Activated CD4-positive, alpha-beta T cell treated with anti-CD3 and anti-CD28 coated beads, Interleukin-2, amount 50 U/mL, for 4 hours (primary cell): Measurements from ENCODE around the gene PTPN3.
"Not testable (repeated sequence)": the region's sequence is repeated elsewhere in the genome, so short reads cannot be mapped to it uniquely, and the experiment has no call there.

Experiments
- DNase-seq, 2 experiments: peaks; one replicate each; pipeline ENCODE4 v3.0.0-alpha.2; 2020

The PTPN3 gene, protein sequence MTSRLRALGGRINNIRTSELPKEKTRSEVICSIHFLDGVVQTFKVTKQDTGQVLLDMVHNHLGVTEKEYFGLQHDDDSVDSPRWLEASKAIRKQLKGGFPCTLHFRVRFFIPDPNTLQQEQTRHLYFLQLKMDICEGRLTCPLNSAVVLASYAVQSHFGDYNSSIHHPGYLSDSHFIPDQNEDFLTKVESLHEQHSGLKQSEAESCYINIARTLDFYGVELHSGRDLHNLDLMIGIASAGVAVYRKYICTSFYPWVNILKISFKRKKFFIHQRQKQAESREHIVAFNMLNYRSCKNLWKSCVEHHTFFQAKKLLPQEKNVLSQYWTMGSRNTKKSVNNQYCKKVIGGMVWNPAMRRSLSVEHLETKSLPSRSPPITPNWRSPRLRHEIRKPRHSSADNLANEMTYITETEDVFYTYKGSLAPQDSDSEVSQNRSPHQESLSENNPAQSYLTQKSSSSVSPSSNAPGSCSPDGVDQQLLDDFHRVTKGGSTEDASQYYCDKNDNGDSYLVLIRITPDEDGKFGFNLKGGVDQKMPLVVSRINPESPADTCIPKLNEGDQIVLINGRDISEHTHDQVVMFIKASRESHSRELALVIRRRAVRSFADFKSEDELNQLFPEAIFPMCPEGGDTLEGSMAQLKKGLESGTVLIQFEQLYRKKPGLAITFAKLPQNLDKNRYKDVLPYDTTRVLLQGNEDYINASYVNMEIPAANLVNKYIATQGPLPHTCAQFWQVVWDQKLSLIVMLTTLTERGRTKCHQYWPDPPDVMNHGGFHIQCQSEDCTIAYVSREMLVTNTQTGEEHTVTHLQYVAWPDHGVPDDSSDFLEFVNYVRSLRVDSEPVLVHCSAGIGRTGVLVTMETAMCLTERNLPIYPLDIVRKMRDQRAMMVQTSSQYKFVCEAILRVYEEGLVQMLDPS

DNA sequence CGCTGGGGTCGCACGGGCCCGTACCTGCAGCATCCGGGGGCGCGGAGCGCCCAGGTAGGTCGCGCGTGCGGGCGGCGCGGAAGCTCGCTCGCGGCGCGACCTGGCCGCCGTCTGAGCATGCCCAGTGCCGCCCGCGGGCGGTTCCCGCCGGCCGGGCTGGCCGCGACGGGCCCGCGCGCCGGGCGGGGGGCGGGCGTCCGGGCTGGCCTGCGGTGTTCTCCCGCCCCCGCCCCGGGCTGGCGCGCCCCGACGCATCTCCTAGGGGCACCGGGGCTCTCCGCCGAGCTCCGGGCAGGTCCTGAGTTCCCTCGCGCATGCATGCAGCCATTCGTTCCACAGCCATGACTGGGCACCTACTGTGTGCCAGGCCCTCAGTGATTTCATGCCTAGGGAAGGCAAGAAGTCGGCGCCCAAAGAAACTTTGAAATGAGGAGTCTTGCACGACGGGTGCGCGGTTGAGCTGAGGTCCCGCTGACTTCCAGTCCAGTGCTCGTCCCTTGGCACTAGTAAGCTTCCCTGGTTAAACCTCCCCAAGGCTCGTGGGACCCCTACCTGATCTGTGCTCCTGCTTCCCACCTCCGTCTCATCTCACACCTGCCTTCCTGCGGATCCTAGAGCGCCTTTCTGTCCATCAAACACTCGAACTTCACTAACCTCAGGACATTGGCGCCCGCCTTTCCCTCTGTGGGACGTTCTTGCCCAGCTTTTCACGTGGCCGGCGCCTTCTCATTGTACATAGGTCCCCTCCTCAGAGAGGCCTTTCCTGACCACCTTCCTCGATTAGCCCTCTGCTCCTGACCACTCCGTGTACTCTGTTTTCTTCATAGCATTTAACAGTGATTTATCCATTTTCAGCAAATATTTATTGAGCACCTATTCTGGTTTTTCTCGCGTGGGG, at the start of gene PTPN3:
Gene PTPN3 (minus strand): TSS at position 113 of the 898 bp plus-strand sequence. CDS start 34,873 bp downstream, outside the sequence.
- DNase-seq = no peak

DNA sequence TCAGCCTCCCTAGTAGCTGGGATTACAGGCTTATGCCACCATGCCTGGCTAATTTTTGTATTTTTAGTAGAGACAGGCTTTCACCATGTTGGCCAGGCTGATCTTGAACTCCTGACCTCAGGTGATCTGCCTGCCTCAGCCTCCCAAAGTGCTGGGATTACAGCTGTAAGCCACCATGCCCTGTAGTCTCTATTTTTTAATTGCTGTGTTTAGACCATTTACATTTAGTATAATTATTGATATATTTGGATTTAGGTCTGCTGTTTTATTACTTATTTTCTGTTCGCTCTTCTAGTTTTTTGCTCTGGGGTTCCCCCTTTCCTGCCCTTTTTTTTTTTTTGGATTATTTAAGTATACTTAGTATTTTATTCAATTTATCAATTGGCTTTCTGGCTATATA, 46.8 kb upstream of the PTPN3 start:
- DNase-seq = not testable (repeated sequence)

DNA sequence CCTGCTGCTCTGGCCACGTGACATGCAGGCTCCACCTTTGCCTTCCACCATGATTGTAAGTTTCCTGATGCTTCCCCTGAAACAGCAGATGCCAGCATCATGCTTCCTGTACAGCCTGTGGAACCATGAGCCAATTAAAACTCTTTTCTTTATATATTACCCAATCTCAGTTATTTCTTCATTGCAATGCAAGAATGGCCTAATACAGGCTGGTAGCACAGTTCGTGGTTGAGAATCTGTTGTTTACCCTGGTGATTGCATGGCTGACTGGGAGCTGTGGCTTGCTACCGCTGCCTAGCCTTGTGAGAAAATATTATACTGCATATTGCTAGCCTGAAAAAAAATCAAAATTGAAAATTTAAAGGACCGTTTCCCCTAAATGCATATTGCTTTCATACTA, 44.8 kb upstream of the PTPN3 start:
- no peak for DNase-seq

DNA sequence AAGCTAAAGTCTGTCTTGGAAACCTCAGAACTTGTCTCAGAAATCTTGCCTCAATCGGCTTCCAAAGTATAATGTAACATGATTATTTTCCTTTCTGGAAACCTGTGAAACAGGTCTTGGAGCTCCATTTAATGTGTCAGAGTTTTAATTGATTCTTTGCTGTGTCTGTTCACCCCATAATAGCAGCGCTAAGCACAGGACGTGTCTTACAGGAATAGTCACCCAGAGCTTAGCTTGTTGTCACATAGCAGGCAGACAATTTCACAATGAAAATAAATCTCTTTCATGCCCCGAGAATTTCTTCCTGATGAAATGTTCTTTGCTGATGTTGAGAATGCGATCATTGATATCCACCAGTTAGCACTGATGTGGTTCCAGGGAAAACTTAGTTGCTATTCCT, 40.2 kb upstream of the PTPN3 start:
- no peak for DNase-seq

DNA sequence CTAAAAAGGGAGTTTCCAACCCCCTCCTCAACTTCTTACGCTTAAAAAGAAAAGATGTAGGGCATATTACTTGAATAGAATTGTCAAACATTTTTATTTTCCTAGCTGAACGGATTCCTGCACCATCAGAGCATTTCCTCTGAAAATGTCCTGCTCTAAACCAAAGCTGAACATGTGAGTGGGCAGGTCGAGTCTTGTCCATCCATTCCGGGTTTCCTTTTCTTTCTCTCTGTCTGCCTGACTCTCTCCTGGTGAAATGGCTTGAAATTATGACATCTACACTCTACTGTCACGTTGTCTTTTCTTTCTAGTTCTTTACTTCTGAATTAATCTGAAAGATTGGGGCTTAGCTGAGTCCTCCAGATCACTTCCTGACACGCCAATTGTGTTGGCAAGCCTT, 39.2 kb upstream of the PTPN3 start:
- DNase-seq = no peak

DNA sequence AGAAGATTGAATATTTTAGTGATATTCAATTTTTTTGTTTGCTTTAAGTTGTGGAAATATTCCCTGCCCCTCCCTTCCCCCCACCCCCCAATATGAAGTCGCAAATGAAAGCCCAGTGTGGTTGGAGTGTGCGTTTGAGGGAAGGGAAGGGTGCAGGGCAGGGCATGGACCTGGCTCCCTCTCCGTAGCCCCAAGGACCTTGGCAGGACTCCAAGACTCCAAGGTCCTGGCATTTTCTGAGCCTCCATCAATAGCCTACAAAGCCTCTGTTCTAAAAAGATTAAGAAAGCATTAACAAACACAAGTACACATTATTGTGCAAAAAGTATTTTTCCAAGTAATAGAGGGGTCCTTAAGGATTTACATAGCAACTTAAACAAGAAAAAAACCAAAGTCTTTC, 38.8 kb upstream of the PTPN3 start:
- DNase-seq = no peak

DNA sequence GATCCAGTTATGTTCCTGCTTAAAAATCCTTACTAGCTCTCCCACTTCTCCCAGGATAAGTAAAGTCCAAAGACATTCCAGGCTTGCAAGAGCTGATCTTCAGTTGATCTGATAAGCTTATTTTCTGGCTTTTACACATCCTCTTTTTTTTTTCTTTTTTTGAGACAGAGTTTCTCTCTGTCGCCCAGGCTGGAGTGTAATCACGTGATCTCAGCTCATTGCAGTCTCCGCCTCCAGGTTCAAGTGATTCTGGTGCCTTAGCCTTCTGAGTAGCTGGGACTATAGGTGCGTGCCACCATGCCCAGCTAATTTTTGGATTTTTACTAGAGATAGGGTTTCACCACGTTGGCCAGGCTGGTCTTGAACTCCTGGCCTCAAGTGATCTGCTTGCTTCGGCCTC, 37.3 kb upstream of the PTPN3 start:
- no peak for DNase-seq

DNA sequence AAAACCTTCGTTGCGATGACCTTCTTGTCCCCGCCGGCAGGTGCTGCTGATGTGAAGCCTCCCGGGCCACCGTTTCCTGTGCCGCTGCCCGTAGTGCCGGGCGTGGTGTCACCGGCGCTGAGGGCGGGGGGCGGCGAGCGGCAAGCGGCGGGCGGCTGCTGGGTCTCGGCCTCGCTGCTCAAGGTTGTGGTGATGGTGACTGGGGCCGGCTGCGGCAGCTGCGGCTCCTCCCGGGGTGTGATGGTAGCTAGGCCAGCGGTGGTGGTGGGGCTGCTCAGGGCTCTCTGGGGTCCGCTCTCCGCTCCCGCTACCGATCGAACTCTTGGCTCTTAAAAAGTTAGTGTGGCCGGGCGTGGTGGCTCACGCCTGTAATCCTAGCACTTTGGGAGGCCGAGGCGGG, 36.0 kb upstream of the PTPN3 start:
- DNase-seq = no peak

DNA sequence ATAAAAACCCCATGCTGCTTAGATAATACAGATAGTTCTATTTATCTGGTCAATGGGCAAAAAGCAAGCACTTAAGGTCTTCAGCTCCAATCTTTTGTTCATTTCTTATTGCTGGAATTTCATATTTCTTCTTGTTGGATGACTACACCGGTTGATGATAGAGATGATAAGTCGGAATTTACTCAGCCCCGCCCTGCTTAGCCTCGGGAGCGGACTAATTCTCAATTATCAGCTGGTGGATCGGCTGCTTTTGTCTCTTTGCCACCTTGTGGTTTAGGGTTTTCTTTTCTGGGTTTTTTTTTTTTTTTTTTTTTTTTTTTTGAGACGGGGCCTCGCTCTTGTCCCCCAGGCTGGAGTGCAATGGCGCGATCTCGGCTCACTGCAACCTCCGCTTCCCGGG, 34.5 kb upstream of the PTPN3 start:
- not testable (repeated sequence) for DNase-seq

DNA sequence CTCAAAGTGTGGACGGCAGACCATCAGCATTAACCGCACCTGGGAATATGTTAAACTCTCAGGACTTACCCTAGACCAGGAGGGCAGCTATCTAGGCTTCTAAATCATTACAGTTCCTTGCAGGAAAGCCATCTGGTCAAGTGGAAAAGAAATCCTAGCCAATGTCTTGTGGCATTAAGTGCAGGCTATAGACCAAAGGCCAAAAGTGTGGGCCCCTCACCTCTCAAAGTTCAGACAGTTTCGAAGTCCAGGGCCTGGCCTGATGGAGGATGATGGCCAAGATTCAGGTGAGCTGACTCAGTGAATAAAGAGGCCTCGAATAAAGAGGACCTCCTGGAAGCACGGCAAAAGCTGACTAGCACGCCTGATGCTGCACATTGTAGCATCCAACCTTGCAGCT, 24.0 kb upstream of the PTPN3 start:
- no peak for DNase-seq

DNA sequence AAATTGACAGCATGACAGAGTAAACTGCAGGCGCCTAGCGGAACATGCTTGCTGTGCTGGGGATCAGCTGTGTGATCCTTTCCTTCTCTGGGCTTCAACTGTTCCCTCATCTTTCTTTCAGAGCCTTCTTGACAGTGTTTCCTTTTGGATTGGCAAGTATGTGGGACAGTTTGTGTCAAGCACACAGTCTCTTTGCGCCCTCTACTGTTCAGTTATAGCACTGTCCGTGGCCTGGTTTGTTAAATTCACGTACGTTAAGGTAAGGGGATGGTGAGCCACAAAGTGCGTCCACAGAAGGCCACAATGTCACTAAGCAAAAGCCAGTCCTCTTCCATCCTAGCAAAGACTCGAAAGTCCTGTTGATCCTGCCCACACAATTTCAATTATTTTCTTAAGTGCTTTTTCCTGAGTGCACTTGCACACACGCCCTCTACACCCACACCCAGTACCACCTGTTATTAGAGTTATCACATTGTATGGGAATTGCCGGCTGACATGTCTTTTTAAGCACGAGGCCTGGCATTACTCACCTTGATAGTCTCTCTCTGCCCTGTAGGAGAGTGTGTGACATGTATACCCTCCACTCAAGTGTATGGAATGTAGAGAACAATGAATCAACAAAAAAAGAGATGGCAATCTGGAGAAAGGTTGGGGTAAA, 22.5 kb upstream of the PTPN3 start:
- no peak for DNase-seq

DNA sequence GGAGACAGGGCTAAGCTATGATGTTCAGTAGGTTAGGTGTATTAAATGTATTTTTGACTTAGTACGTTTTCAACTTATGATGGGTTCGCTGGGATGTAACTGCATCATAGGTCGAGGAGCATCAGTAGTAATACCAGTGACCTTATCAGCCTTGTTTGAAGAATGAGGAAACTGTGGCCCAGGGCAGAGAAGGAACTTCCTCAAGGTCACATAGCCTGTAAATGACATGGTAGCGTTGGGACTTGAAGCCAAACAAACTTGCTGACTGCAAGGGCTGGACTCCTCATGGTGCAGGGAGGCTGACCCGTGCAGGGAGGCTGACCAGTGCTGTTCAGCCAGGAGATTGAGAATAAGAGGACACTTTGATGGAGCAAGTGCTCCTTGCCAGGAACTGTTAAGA, 21.3 kb upstream of the PTPN3 start:
- DNase-seq = no peak

DNA sequence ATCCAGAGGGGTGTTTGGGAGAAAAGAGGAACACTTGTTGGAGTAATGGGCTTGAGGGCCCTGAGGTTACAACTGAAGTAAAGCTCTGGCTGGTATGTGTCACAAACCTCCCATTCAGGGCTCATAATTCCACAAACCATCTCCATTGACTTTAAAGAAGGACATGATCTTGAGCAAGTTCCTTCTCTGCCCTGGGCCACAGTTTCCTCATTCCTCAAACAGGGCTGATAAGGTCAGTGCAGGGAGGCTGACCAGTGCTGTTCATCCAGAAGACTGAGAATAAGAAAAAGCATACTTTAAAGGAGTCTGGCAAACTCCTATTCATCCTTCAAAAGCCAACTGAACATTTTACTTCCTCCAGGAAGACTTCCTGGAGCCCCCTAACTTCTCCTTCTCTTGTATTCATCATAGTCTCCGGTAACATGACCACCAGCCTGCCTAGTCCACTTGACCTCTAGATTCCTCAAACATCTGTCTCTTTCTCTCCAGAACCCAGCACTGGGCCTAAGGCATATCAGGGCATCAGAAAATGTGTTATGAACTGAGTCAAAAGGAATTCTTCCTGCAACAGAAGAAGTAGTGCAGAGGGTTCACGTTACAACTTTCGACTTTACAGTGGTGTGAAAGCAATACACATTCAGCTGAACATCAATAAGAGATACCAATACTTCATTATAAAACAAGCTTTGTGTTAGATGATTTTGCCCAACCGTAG, 20.7 kb upstream of the PTPN3 start:
- no peak for DNase-seq

DNA sequence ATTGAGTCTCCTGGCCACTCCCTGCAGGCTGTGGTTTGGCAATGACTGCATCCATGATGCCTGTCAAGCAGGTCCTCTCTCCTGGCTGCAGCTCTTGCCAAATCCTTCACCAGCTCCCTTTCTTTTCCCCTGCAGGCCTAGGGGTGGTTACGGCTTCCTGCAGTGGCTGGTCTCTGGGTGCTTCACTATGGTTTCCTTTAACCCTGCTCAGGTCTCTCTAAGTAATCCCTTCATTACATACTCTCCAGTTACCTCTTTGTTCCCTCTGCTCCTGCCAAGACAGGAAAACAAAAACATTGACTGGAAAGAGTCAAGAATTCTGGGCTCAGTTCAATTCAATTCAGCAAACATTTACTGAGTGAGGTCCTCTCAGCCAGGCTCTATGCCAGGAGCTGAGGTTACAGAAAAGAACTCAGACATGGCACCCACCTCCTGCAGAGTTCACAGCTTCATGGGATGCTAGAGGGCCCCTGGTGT, 19.8 kb upstream of the PTPN3 start:
- no peak for DNase-seq

DNA sequence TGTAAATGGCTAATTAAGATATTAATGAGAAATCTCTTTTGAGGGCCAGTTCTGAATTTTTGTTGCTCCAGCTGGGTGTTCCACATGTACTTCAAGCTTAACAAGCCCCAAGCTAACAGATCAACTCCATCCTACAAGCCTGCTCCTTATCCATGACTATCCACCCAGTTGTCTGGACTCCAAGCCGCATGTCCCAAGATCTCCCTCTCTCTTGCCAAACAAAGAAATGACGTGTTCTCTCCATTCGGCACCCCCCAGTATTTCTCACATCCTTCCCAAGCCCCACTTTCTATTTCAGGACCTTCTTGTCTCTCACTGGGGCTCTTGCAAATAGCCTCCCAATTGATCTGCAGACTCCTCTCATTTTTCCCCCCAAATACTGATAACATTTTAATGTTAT, 15.8 kb upstream of the PTPN3 start:
- DNase-seq = no peak

DNA sequence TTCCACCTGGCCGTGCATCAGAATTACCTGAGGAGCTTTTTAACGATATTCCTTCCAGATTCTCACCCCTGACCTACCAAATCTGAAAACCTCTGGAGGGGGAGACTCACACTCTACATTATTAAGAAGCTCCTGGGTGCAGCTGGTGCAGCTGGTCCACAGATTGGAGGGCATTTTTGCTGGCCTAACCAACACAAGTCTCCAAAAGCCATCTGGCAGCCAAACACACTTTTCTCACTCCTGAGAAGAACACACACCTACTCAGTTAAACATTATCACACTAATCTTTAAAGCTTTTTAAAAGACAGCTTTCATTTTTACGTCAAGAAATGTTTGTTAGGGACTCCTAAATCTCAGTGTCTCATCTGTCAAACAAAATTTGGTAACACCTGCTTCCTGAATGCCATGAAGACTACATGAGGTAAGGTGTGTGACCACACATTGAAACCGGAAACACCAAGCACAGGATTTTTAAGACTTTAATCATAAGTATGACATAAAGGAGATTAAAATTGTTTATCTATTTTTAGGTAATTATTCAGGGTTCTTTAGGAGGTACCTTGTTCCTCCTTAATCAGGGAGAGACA, 14.2 kb upstream of the PTPN3 start:
- DNase-seq = no peak

DNA sequence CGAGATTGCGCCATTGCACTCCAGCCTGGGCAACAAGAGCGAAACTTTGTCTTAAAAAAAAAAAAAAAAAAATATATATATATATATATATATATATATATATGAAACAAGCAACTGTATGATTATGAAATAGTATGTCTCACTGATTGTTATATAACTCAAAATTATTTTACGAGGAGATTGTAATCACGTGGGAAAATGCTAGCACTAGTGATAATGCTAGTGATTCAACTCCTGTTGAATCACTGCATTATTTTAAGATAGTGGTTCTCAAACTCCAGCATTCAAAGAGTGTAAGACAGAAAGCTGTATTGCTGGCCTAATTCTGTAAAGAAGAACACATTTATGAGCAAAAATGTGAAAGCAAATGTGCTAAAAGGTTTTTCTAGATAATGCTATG, 12.4 kb upstream of the PTPN3 start:
- no peak for DNase-seq

DNA sequence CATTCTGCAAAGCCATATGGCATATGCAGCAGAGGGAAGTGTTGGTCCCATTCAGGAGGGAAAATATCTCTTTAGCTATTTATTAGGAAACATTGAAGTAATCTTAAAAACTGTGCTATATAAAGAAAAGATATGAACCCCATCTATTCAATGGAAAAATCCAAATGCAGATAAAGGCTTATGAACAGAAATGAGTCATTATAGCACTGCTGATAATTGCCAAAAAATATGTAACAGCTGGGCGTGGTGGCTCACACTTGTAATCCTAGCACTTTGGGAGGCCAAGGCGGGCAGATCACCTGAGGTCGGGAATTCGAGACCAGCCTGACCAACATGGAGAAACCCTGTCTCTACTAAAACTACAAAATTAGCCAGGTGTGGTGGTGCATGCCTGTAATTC, 11.9 kb upstream of the PTPN3 start:
- DNase-seq = not testable (repeated sequence)

DNA sequence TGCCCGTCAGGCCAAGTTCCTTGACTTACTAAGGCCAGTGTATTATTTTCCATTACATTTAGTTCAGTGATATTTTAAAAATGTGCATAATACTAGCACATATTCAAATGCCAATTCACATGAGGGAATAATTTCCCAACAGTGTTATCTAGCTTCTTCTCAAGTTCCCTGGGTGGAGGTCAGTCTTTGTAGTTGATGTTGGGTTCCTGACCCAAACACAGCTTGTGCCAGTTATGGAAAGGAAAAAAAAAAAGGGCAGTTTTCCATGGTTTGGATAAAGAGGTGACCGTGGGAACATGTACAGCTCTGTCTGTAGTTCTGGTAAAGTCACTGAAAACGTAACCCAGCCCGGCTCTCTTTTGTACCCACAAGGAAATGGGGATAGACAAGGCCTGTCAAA, 11.5 kb upstream of the PTPN3 start:
- no peak for DNase-seq

DNA sequence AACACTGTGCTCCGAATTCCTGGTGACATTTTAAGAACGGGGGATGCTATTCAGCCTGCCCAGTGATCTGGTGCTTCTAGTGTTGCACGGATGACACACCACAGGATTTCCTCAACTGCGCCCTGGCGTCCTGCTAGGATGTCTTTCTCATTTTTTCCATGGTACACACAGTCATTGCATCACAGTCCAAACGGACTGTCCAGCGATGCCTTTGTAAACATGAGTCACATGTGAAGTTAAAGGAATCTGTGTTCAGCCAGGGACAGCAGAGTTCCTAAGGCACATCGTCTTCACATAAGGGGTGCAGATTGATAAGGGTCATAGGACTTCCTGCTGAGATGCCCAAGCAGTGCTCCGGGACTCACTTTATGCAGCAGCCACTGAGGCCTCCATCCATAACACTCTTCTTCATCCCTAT, 9.3 kb upstream of the PTPN3 start:
- DNase-seq = no peak

DNA sequence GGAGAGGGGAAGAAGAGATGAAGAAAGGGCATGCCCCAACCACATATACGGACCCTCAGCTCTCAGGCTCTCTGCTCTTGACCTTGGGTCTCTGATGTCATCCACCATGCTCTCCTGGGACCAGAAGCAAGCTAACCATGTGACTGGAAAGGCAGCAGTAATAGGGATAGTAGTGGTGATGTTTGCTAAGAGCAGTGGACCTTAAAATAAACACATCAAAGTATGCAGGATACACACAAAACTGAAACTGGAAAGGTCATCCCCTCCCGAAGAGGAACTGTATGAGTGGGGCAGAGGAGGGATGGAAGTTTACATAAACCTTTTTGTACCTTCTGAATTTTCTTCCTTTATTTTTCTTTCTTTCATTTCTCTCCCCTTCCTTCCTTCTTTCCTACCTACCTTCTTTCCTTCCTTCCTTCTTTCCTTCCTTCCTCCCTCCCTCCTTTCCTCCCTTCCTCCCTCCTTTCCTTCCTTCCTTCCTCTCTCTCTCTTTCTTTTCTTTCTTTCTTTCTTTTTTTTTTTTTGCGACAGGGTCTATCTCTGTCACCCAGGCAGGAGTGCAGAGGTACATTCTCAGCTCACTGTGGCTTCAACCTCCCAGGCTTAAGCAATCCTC, 8.1 kb upstream of the PTPN3 start:
- no peak for DNase-seq
